Measurements from ENCODE around the gene PRADC1.

PRADC1 gene

GRCh38 chr2:73187549-73187948 is 45.5 kb downstream of the PRADC1 start:
- Histone ChIP-seq H4K8ac (ENCODE audit: low read depth, low read length) (no peak overlapping the region), H2AK5ac (ENCODE audit: low read length) (no peak overlapping the region), H2BK12ac (ENCODE audit: low read length) (no peak overlapping the region), H3K18ac (ENCODE audit: low read length) (no peak overlapping the region), H3K4ac (ENCODE audit: low read depth, low read length) (no peak overlapping the region), H3K79me2 (ENCODE audit: control insufficient read depth, insufficient read depth, low read length, poor library complexity) (no peaks in the 10 kb centered on the region), H3K27ac (ENCODE audit: low read depth, low read length) (no peak overlapping the region), H2AFZ (ENCODE audit: insufficient read depth, low read length, poor library complexity) (no peak overlapping the region), H3K23ac (ENCODE audit: low read length) (no peak overlapping the region), H2BK5ac (ENCODE audit: low read depth, low read length, poor library complexity) (no peak overlapping the region), H3K14ac (ENCODE audit: low read length) (no peak overlapping the region), H3K9ac (ENCODE audit: low read length) (no peak overlapping the region), H3K4me2 (ENCODE audit: low read length) (no peak overlapping the region), H3K4me3 (ENCODE audit: low read depth, low read length) (no peak overlapping the region), H4K91ac (ENCODE audit: low read depth, low read length) (no peak overlapping the region), H3K4me1 (ENCODE audit: control insufficient read depth in 1 of 2, insufficient read depth in 2 of 2, low read length in 2 of 2) (no peaks in the 10 kb centered on the region), H3K9me3 (ENCODE audit: insufficient read depth, low read depth, low read length) (no peaks in the 10 kb centered on the region), H3K36me3 (ENCODE audit: control insufficient read depth in 1 of 2, insufficient read depth in 2 of 2, low read length in 2 of 2) (no peaks in the 10 kb centered on the region), H3K27me3 (ENCODE audit: insufficient read depth, low read length) (no peaks in the 10 kb centered on the region), H3K79me1 (ENCODE audit: low read length) (no peaks in the 10 kb centered on the region), H4K12ac (ENCODE audit: low read depth, low read length) (no peak overlapping the region), H2BK120ac (ENCODE audit: insufficient read depth, low read length, poor library complexity) (no peak overlapping the region)
- no CpG with 5 or more reads among the region's 2 CpGs for WGBS (ENCODE audit: extremely low coverage, insufficient coverage, insufficient read length)
- DNase-seq, result no peak

- no peak for DNase-seq
- WGBS (ENCODE audit: extremely low coverage, insufficient coverage, insufficient read length), result no CpG with 5 or more reads among the region's 2 CpGs
- H3K9me3 ChIP-seq (ENCODE audit: insufficient read depth, low read depth, low read length), result no peaks in the 10 kb centered on the region
- H3K79me2 ChIP-seq (ENCODE audit: control insufficient read depth, insufficient read depth, low read length, poor library complexity), result no peaks in the 10 kb centered on the region
- no peaks in the 10 kb centered on the region for H3K4me1 ChIP-seq (ENCODE audit: control insufficient read depth in 1 of 2, insufficient read depth in 2 of 2, low read length in 2 of 2)
- H3K27me3 ChIP-seq (ENCODE audit: insufficient read depth, low read length), result no peaks in the 10 kb centered on the region
- H2AK5ac ChIP-seq (ENCODE audit: low read length), result no peak overlapping the region
- H4K12ac ChIP-seq (ENCODE audit: low read depth, low read length), result no peak overlapping the region
- no peaks in the 10 kb centered on the region for H3K79me1 ChIP-seq (ENCODE audit: low read length)
- no peak overlapping the region for H4K8ac ChIP-seq (ENCODE audit: low read depth, low read length)
- no peak overlapping the region for H3K27ac ChIP-seq (ENCODE audit: low read depth, low read length)
- no peak overlapping the region for H3K4ac ChIP-seq (ENCODE audit: low read depth, low read length)
- H2BK12ac ChIP-seq (ENCODE audit: low read length), result no peak overlapping the region
- no peak overlapping the region for H4K91ac ChIP-seq (ENCODE audit: low read depth, low read length)
- H2BK5ac ChIP-seq (ENCODE audit: low read depth, low read length, poor library complexity), result no peak overlapping the region
- H3K18ac ChIP-seq (ENCODE audit: low read length), result no peak overlapping the region
- no peak overlapping the region for H3K14ac ChIP-seq (ENCODE audit: low read length)
- H3K4me2 ChIP-seq (ENCODE audit: low read length), result no peak overlapping the region
- H3K9ac ChIP-seq (ENCODE audit: low read length), result no peak overlapping the region
- no peaks in the 10 kb centered on the region for H3K36me3 ChIP-seq (ENCODE audit: control insufficient read depth in 1 of 2, insufficient read depth in 2 of 2, low read length in 2 of 2)
- no peak overlapping the region for H2BK120ac ChIP-seq (ENCODE audit: insufficient read depth, low read length, poor library complexity)
- H3K4me3 ChIP-seq (ENCODE audit: low read depth, low read length), result no peak overlapping the region
- H3K23ac ChIP-seq (ENCODE audit: low read length), result no peak overlapping the region
- H2AFZ ChIP-seq (ENCODE audit: insufficient read depth, low read length, poor library complexity), result no peak overlapping the region
Measured at GRCh38 chr2:73185965-73186364, 47.1 kb downstream of the PRADC1 start.
